ENCODE measurements around the gene LDB2.

DNA sequence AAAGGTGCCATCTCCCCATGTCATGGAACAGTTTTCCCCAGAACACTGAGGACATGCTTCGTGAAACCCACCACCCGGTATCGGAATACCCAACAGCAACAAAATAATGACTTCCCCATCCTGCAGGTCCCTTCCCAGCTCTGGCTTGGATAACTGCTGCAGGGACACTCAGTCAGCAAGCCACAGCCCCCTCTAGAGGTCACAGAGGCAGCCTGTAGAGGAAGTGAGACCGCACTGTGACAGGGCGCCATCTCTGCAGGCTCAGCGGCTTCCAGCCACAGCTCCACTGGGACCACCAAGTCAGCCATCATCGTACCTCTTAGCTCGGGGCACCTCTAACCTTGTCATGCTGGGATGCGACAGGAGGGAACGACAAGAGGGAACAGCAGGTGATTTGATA, 315.9 kb downstream of the LDB2 start:
- TF ChIP-seq, protein P1, sequence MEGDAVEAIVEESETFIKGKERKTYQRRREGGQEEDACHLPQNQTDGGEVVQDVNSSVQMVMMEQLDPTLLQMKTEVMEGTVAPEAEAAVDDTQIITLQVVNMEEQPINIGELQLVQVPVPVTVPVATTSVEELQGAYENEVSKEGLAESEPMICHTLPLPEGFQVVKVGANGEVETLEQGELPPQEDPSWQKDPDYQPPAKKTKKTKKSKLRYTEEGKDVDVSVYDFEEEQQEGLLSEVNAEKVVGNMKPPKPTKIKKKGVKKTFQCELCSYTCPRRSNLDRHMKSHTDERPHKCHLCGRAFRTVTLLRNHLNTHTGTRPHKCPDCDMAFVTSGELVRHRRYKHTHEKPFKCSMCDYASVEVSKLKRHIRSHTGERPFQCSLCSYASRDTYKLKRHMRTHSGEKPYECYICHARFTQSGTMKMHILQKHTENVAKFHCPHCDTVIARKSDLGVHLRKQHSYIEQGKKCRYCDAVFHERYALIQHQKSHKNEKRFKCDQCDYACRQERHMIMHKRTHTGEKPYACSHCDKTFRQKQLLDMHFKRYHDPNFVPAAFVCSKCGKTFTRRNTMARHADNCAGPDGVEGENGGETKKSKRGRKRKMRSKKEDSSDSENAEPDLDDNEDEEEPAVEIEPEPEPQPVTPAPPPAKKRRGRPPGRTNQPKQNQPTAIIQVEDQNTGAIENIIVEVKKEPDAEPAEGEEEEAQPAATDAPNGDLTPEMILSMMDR (conservative IDR thresholded peaks at IDR 0.05; ENCODE audit: low read depth, low read length): peak; percentile 33
- TF ChIP-seq EZH2phosphoT487 (IDR thresholded peaks at IDR 0.05; ENCODE audit: borderline replicate concordance, low read length): no peak

All from PC-3 (cell line).